Transverse colon (tissue), 4 donors: ENCODE data around the gene ARL4D. TPM values are rescaled to one million over a fixed set of nuclear protein-coding genes. Genes with fewer than 3 reads are reported as not detected.
A peak's percentile ranks its signal among the peaks of the same experiment; 100 is the strongest.
"Not testable (repeated sequence)": the region's sequence is repeated elsewhere in the genome, so short reads cannot be mapped to it uniquely, and the experiment has no call there.

Experiments used
- DNase-seq: peaks from one replicate; pipeline ENCODE4 v3.0.0-alpha.2; 2019
- H3K27ac ChIP-seq, 4 donors: fragments of 200-600 bp; sonication (generic); 2 replicates each; pipeline ENCODE4 v1.5.1; 2016 to 2018; ENCODE audit warnings: inconsistent platforms in 4 of 4
- H3K27me3 ChIP-seq: fragments of 200-600 bp; sonication (generic); 2 replicates; pipeline ENCODE4 v1.5.1; 2017; ENCODE audit warnings: inconsistent platforms
- H3K36me3 ChIP-seq, 4 donors: fragments of 200-600 bp; sonication (generic); 2 replicates each; pipeline ENCODE4 v1.5.1; 2017 to 2019; ENCODE audit warnings: inconsistent platforms in 4 of 4
- H3K4me1 ChIP-seq, 4 donors: fragments of 200-600 bp; sonication (generic); 2 replicates each; pipeline ENCODE4 v1.5.1; 2017 to 2020; ENCODE audit warnings: inconsistent platforms in 4 of 4
- H3K4me3 ChIP-seq, 4 donors: fragments of 200-600 bp; sonication (generic); 1 replicate in 1 of 4; 2 replicates in 3 of 4; pipeline versions ENCODE4 v1.5.1 to v1.6.1; 2017 to 2019; ENCODE audit warnings: inconsistent platforms in 4 of 4
- H3K9me3 ChIP-seq, 2 donors: fragments of 200-600 bp; sonication (generic); 2 replicates each; pipeline ENCODE4 v1.5.1; 2017 to 2019; ENCODE audit warnings: inconsistent platforms in 2 of 2
- EP300 ChIP-seq: sonication (generic); formaldehyde crosslinking; IDR thresholded peaks from one replicate; pipeline ENCODE4 v1.6.1; 2017; ENCODE audit warnings: antibody characterized with exemption, low read depth
- POLR2A ChIP-seq: fragments of 450-650 bp; IDR thresholded peaks from one replicate; pipeline ENCODE4 v1.6.1; 2016; ENCODE audit warnings: antibody characterized with exemption, mild to moderate bottlenecking, moderate library complexity
- POLR2AphosphoS5 ChIP-seq, 3 donors: sonication (generic); formaldehyde crosslinking; IDR thresholded peaks; one replicate each; pipeline ENCODE4 v1.6.1; 2016; ENCODE audit warnings: antibody characterized with exemption in 3 of 3
- WGBS, 2 donors: methylation state at CpG; one replicate each; pipeline ENCODE4 v1.1.5; 2018; ENCODE audit warnings: low coverage in 1 of 2; 5-methylcytosine and 5-hydroxymethylcytosine counted together
- in situ Hi-C, 4 donors: fragments of 200-750 bp; cut with MboI; loops; one replicate each; pipeline versions ENCODE4 v1.15.0 to v1.15.1; 2017; ENCODE audit warnings: low sequenced_read_pairs in 3 of 4, low pct_ligation_motif_present in 1 of 4, low pct_unique_long_range_greater_than_20kb in 1 of 4
- intact Hi-C: fragments of 100-400 bp; cut with DNase I; formaldehyde crosslinking; loops from one replicate; pipeline ENCODE4 v1.15.1; 2023; ENCODE audit warnings: low total_unique reads
- total RNA-seq, 4 donors: library from RNA; depleted of rRNA; stranded (reverse); fragments of >200 nt; gene quantifications; one replicate each; pipeline ENCODE4 v1.1.0, GENCODE V29; 2016
- TF ChIP-seq, protein P1 (sequence below), 5 experiments: fragments of 200-600 bp in 3 of 5; fragments of 450-650 bp in 2 of 5; sonication (generic) in 3 of 5; IDR thresholded peaks; 1 replicate in 2 of 5; 2 replicates in 3 of 5; pipeline ENCODE4 v1.5.1; 2016 to 2017; ENCODE audit warnings: antibody characterized with exemption in 5 of 5, inconsistent platforms in 3 of 5, mild to moderate bottlenecking in 2 of 5, moderate library complexity in 1 of 5

The ARL4D gene
- total RNA-seq, 4 donors from 2014 or later: 6.7 to 29.5 (median 8.8) TPM

GRCh38 chr17:43363181-43363925, 35.4 kb upstream of the ARL4D start:
- TF ChIP-seq EP300 (no peak), POLR2AphosphoS5 (IDR thresholded peaks at IDR 0.05) (no peak), POLR2A (no peak)
- TF ChIP-seq, protein P1, sequence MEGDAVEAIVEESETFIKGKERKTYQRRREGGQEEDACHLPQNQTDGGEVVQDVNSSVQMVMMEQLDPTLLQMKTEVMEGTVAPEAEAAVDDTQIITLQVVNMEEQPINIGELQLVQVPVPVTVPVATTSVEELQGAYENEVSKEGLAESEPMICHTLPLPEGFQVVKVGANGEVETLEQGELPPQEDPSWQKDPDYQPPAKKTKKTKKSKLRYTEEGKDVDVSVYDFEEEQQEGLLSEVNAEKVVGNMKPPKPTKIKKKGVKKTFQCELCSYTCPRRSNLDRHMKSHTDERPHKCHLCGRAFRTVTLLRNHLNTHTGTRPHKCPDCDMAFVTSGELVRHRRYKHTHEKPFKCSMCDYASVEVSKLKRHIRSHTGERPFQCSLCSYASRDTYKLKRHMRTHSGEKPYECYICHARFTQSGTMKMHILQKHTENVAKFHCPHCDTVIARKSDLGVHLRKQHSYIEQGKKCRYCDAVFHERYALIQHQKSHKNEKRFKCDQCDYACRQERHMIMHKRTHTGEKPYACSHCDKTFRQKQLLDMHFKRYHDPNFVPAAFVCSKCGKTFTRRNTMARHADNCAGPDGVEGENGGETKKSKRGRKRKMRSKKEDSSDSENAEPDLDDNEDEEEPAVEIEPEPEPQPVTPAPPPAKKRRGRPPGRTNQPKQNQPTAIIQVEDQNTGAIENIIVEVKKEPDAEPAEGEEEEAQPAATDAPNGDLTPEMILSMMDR (IDR thresholded peaks at IDR 0.05): no peak
- H3K27me3 ChIP-seq: no peaks in the 10 kb centered on the region
- intact Hi-C loops (no loop called here), in situ Hi-C loops (no loop called here)
- no peaks in the 10 kb centered on the region for H3K9me3 ChIP-seq
- no peaks in the 10 kb centered on the region for H3K36me3 ChIP-seq
- no peak overlapping the region for H3K27ac ChIP-seq
- H3K4me1 ChIP-seq: peaks cover 14 to 30% (median 20%) of the 10 kb centered on the region in 4 donors
- WGBS, 2 donors: 94 to 95% methylated on average over 10 to 27 of the region's 27 CpGs
- H3K4me3 ChIP-seq: no peak overlapping the region
- DNase-seq: no peak

DNA sequence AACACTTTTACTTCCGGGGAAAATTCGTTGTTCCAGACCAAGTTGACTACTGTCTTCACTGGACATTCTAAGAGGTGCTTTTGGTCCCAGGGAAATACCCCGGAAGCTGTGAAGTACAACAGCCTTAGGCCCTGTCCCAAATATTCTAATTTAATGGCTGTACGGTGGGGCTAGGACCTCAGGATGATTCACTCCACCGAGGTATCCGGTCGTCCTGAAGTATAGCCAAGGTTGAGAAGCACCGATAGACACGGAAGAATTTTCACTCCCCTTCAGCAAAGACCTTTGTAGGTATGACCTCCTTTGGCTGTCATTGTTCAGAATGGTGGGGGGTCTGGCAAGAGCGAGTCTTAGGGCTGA, 34.9 kb upstream of the ARL4D start:
- in situ Hi-C loops (no loop called here), intact Hi-C loops (no loop called here)
- DNase-seq: no peak
- H3K36me3 ChIP-seq: no peaks in the 10 kb centered on the region
- H3K4me1 ChIP-seq: peaks cover 14 to 30% (median 23%) of the 10 kb centered on the region in 4 donors
- 86 to 92% methylated on average over 2 to 10 of the region's 10 CpGs for WGBS, 2 donors
- H3K27ac ChIP-seq: no peak overlapping the region
- no peak overlapping the region for H3K4me3 ChIP-seq
- H3K27me3 ChIP-seq: no peaks in the 10 kb centered on the region
- no peaks in the 10 kb centered on the region for H3K9me3 ChIP-seq
- TF ChIP-seq POLR2AphosphoS5 (IDR thresholded peaks at IDR 0.05) (peak in 1 of 3 donors; percentile 5), EP300 (no peak)

GRCh38 chr17:43365356-43365755, 33.4 kb upstream of the ARL4D start:
- DNase-seq: no peak
- no peak overlapping the region for H3K27ac ChIP-seq
- H3K27me3 ChIP-seq: no peaks in the 10 kb centered on the region
- TF ChIP-seq, protein P1 (IDR thresholded peaks at IDR 0.05): peak in 2 of 5 experiments; percentile 12 to 15
- TF ChIP-seq POLR2AphosphoS5 (IDR thresholded peaks at IDR 0.05) (no peak), EP300 (no peak), POLR2A (no peak)
- no peaks in the 10 kb centered on the region for H3K36me3 ChIP-seq
- intact Hi-C loops (no loop called here), in situ Hi-C loops (no loop called here)
- peaks cover 16 to 29% (median 23%) of the 10 kb centered on the region in 4 donors for H3K4me1 ChIP-seq
- 88% methylated on average over 4 of the region's 4 CpGs for WGBS, 2 donors
- H3K9me3 ChIP-seq: no peaks in the 10 kb centered on the region
- H3K4me3 ChIP-seq: no peak overlapping the region

DNA sequence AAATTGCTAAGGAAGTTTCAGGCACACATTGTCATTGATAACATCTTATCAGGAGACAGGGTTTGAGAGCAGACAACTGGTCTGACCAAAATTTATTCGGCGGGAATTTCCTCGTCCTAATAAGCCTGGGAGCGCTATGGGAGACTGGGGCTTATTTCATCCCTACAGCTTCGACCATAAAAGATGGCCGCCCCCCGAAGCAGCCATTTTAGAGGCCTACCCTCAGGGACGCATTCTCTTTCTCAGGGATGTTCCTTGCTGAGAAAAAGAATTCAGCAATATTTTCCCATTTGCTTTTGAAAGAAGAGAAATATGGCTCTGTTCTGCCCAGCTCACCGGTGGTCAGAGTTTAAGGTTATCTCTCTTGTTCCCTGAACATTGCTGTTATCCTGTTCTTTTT, 32.9 kb upstream of the ARL4D start:
- intact Hi-C loops, in situ Hi-C loops: not testable (repeated sequence)
- WGBS, 2 donors: 93 to 94% methylated on average over 3 to 9 of the region's 9 CpGs

GRCh38 chr17:43366891-43367736, 31.7 kb upstream of the ARL4D start:
- peak overlapping the region in 2 of 4 donors; percentile 49 to 72 for H3K4me3 ChIP-seq
- no peak for DNase-seq

More for the DNA sequence above, 32.9 kb upstream of the ARL4D start:
- not testable (repeated sequence) for H3K27ac ChIP-seq, DNase-seq, H3K9me3 ChIP-seq, H3K4me3 ChIP-seq, H3K27me3 ChIP-seq, H3K36me3 ChIP-seq
- peaks cover 16 to 30% (median 23%) of the 10 kb centered on the region in 4 donors for H3K4me1 ChIP-seq

More at GRCh38 chr17:43366891-43367736, 31.7 kb upstream of the ARL4D start:
- H3K27ac ChIP-seq: peak overlapping the region; percentile 98 to 100 (median 100)
- TF ChIP-seq POLR2AphosphoS5 (IDR thresholded peaks at IDR 0.05) (no peak), EP300 (no peak), POLR2A (no peak)
- TF ChIP-seq, protein P1 (IDR thresholded peaks at IDR 0.05): no peak
- H3K4me1 ChIP-seq: peaks cover 15 to 30% (median 23%) of the 10 kb centered on the region in 4 donors
- no peaks in the 10 kb centered on the region for H3K27me3 ChIP-seq
- in situ Hi-C loops: no loop called here
- WGBS, 2 donors: 50 to 71% methylated on average over 9 to 25 of the region's 25 CpGs
- H3K36me3 ChIP-seq: no peaks in the 10 kb centered on the region
- H3K9me3 ChIP-seq: no peaks in the 10 kb centered on the region
- intact Hi-C loops: no loop called here
